Epithelial cell of proximal tubule (primary cell): ENCODE data around the gene ESYT2. TPM values are rescaled to one million over a fixed set of nuclear protein-coding genes. Genes with fewer than 3 reads are reported as not detected.
"Not testable (repeated sequence)": the region's sequence is repeated elsewhere in the genome, so short reads cannot be mapped to it uniquely, and the experiment has no call there.

Experiments
- DNase-seq: peaks from one replicate; pipeline ENCODE4 v3.0.0-alpha.2; 2011; ENCODE audit warnings: low read depth
- H3K4me3 ChIP-seq: 2 replicates; pipeline ENCODE4 v1.5.1; 2011; ENCODE audit warnings: low read depth, mild to moderate bottlenecking, low read length
- CTCF ChIP-seq: conservative IDR thresholded peaks from 2 replicates; pipeline ENCODE4 v1.5.1; 2012; ENCODE audit warnings: low read depth, mild to moderate bottlenecking, low read length
- total RNA-seq: library from RNA; depleted of rRNA; stranded (reverse); fragments of >200 nt; gene quantifications from 2 replicates; pipeline ENCODE4 v1.2.3, GENCODE V29; 2015

Gene ESYT2
- total RNA-seq, 1 donor from 2014 or later: 43.4 TPM

- no peak for TF ChIP-seq CTCF
- H3K4me3 ChIP-seq: no peak overlapping the region
- DNase-seq: no peak
Measured at GRCh38 chr7:158865977-158866376, 36.7 kb upstream of the ESYT2 start.

GRCh38 chr7:158865462-158865922 is 36.2 kb upstream of the ESYT2 start:
- no peak overlapping the region for H3K4me3 ChIP-seq
- TF ChIP-seq CTCF: no peak
- no peak for DNase-seq

GRCh38 chr7:158864833-158865232 is 35.5 kb upstream of the ESYT2 start:
- TF ChIP-seq CTCF: no peak
- no peak overlapping the region for H3K4me3 ChIP-seq
- DNase-seq: no peak

GRCh38 chr7:158864507-158864820 is 35.2 kb upstream of the ESYT2 start:
- TF ChIP-seq CTCF: no peak
- DNase-seq: no peak
- H3K4me3 ChIP-seq: peak overlapping the region; percentile 57

- DNase-seq: no peak
Measured at GRCh38 chr7:158863611-158864506, 34.5 kb upstream of the ESYT2 start.

GRCh38 chr7:158862985-158863610 is 33.8 kb upstream of the ESYT2 start:
- not testable (repeated sequence) for DNase-seq
- peak overlapping the region; percentile 57 for H3K4me3 ChIP-seq

More at GRCh38 chr7:158863611-158864506, 34.5 kb upstream of the ESYT2 start:
- peak overlapping the region; percentile 57 for H3K4me3 ChIP-seq
- TF ChIP-seq CTCF: no peak

GRCh38 chr7:158861936-158862704 is 32.8 kb upstream of the ESYT2 start:
- no peak for DNase-seq
- peak; percentile 19 for TF ChIP-seq CTCF
- H3K4me3 ChIP-seq: no peak overlapping the region
